Measurements from ENCODE around the gene PLSCR2.

Gene PLSCR2

DNA sequence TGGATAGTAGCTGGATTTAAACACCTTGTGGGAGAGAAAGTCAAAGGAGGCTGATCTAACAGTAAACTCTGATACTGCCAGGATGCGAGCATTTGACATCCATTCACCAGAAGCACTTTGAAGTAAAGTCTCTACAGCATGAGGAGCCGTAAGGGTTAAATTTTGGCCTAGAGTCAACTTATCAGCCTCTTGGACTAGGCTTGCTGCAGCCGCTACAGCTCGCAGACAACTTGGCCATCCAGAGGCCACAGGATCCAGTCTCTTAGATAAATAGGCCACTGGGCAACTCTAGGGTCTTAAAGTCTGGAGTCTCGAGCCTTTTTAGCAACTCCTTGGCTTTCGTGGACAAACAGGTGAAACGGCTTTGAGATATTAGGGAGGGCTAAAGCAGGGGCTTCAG is 61.4 kb downstream of the PLSCR2 start:
- Histone ChIP-seq H3K4me1 (ENCODE audit: insufficient read depth, low read length) (no peaks in the 10 kb centered on the region), H3K4me3 (ENCODE audit: low read depth in 1 of 2, low read length in 2 of 2) (no peak overlapping the region), H3K36me3 (ENCODE audit: insufficient read depth, low read length) (no peaks in the 10 kb centered on the region), H3K27me3 (ENCODE audit: control insufficient read depth in 1 of 2, insufficient read depth in 2 of 2, low read length in 2 of 2) (no peaks in the 10 kb centered on the region), H3K9ac (ENCODE audit: low read length) (no peak overlapping the region), H3K27ac (ENCODE audit: low read depth, low read length) (no peak overlapping the region), H3K9me3 (ENCODE audit: low read length) (peaks cover 9% of the 10 kb centered on the region)

DNA sequence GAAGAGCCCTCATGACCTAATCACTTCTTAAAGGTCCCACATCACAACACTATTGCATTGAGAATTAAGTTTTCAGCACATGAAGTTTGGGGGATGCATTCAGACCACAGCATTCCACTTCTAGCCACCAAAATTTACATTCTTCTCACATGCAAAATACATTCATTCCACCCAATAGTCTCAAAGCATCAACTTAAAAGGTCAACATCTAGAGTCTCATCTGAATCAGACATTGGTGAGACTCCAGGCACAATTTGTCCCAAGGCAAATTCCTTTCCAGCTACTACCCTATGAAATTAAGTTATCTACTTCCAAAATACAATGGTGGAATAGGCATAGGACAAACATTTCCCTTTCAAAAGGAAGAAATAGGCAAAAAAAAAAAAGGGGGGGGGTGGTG is 64.9 kb downstream of the PLSCR2 start:
- Histone ChIP-seq H3K27me3 (ENCODE audit: control insufficient read depth in 1 of 2, insufficient read depth in 2 of 2, low read length in 2 of 2) (no peaks in the 10 kb centered on the region), H3K9me3 (ENCODE audit: low read length) (no peaks in the 10 kb centered on the region), H3K36me3 (ENCODE audit: insufficient read depth, low read length) (no peaks in the 10 kb centered on the region), H3K4me3 (ENCODE audit: low read depth in 1 of 2, low read length in 2 of 2) (no peak overlapping the region), H3K27ac (ENCODE audit: low read depth, low read length) (no peak overlapping the region), H3K4me1 (ENCODE audit: insufficient read depth, low read length) (no peaks in the 10 kb centered on the region), H3K9ac (ENCODE audit: low read length) (no peak overlapping the region)

DNA sequence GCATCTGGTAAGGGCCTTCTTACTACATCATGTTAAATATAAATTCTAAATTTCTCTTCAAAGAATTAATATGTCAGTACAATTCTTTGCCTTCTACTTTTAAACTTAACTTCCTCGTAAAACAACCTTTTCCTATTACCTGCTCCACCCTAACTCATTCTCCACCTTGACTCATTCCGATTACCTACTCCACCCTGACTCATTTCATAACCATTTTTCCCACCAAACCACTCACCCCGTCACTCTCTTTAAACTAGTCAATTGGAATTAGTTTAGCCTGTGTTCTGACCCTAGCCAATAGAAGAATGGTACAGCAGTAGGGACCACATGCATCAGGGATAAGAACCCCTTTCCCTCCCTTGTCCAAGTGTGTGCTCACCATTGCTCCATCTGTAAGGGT is 65.6 kb downstream of the PLSCR2 start:
- Histone ChIP-seq H3K4me1 (ENCODE audit: insufficient read depth, low read length) (no peaks in the 10 kb centered on the region), H3K9ac (ENCODE audit: low read length) (no peak overlapping the region), H3K27me3 (ENCODE audit: control insufficient read depth in 1 of 2, insufficient read depth in 2 of 2, low read length in 2 of 2) (no peaks in the 10 kb centered on the region), H3K27ac (ENCODE audit: low read depth, low read length) (no peak overlapping the region), H3K36me3 (ENCODE audit: insufficient read depth, low read length) (no peaks in the 10 kb centered on the region), H3K4me3 (ENCODE audit: low read depth in 1 of 2, low read length in 2 of 2) (no peak overlapping the region), H3K9me3 (ENCODE audit: low read length) (no peaks in the 10 kb centered on the region)

GRCh38 chr3:146396792-146397191 is 72.6 kb downstream of the PLSCR2 start:
- no peaks in the 10 kb centered on the region for H3K4me1 ChIP-seq (ENCODE audit: insufficient read depth, low read length)
- no peak overlapping the region for H3K27ac ChIP-seq (ENCODE audit: low read depth, low read length)
- H3K9me3 ChIP-seq (ENCODE audit: low read length), result no peaks in the 10 kb centered on the region
- no peaks in the 10 kb centered on the region for H3K36me3 ChIP-seq (ENCODE audit: insufficient read depth, low read length)
- H3K27me3 ChIP-seq (ENCODE audit: control insufficient read depth in 1 of 2, insufficient read depth in 2 of 2, low read length in 2 of 2), result no peaks in the 10 kb centered on the region
- no peak overlapping the region for H3K4me3 ChIP-seq (ENCODE audit: low read depth in 1 of 2, low read length in 2 of 2)
- no peak overlapping the region for H3K9ac ChIP-seq (ENCODE audit: low read length)

DNA sequence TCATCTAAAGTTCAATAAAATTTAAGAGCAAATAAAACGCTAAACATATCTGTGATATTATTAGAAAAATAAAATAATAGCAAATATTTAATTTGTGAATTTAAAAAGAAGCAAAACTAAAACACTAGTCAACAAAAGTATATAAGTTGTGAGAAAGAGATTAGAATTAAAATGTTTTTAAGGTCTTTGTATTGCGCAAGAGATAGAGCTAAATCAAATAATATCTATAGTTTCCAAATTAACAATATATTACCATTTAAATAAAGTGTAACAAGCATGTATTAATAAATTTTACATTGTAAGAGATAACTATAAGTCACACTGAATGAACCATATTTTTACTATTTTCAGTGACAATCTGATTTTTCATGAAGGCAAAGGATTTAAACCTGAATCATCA is 74.2 kb downstream of the PLSCR2 start:
- no peaks in the 10 kb centered on the region for H3K27me3 ChIP-seq (ENCODE audit: control insufficient read depth in 1 of 2, insufficient read depth in 2 of 2, low read length in 2 of 2)
- no peaks in the 10 kb centered on the region for H3K9me3 ChIP-seq (ENCODE audit: low read length)
- H3K4me1 ChIP-seq (ENCODE audit: insufficient read depth, low read length), result no peaks in the 10 kb centered on the region
- no peaks in the 10 kb centered on the region for H3K36me3 ChIP-seq (ENCODE audit: insufficient read depth, low read length)
- H3K4me3 ChIP-seq (ENCODE audit: low read depth in 1 of 2, low read length in 2 of 2), result no peak overlapping the region
- no peak overlapping the region for H3K9ac ChIP-seq (ENCODE audit: low read length)
- no peak overlapping the region for H3K27ac ChIP-seq (ENCODE audit: low read depth, low read length)

DNA sequence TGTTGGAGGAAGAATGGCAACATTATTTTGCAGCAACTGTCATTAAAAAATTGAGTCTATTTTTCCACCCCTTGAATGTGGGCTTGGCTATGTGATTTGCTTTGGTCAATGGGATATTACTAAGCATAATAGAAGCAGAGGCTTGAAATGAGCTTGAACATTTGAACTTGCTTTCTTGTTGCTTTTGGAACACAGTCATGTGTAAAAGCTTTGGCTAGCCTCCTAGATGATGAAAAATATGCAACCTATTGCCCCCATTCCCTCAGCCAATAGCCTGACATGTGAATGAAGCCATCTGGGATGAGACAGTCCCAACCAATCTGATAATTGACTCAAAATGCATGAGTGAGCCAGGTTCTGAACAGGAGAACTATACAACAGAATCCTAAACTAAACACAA is 78.4 kb downstream of the PLSCR2 start:
- Histone ChIP-seq H3K9me3 (ENCODE audit: low read length) (no peaks in the 10 kb centered on the region), H3K27ac (ENCODE audit: low read depth, low read length) (no peak overlapping the region), H3K9ac (ENCODE audit: low read length) (no peak overlapping the region), H3K4me1 (ENCODE audit: insufficient read depth, low read length) (no peaks in the 10 kb centered on the region), H3K36me3 (ENCODE audit: insufficient read depth, low read length) (no peaks in the 10 kb centered on the region), H3K4me3 (ENCODE audit: low read depth in 1 of 2, low read length in 2 of 2) (no peak overlapping the region), H3K27me3 (ENCODE audit: control insufficient read depth in 1 of 2, insufficient read depth in 2 of 2, low read length in 2 of 2) (no peaks in the 10 kb centered on the region)

DNA sequence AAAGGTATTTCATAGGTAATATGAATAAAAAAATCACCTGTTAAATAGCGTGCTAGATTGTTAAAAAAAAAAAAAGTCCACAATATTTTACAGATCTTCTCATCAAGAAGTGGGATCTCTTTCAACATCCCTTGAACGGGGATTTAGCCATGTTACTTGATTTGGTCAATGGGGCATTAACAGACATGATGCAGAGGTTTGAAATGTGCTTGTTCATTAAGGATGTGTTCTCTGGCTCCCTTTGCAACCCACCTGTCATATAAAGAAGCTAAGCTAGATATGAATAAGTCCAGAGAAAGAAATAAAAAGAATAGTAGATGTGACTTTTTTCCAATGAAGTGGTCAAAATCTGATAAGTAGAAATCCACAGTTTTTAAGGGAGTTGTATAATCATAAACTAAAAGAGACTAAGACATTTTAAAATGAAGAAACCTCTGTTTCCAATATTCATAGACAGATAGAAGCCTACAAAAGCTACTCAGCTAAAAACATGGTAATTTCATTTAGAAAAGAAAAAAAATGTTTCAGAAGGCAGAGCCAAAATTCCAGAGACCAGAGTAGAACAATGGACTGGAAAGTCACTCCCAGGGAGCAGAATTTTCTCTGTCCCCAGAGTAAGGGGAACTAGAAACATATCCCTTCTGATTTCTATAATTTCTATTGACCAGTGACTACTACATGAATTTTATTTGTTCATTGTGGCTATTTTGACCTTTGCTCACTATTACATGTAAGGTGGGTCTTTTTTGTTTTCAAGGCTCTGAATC is 79.2 kb downstream of the PLSCR2 start:
- H3K9ac ChIP-seq (ENCODE audit: low read length), result no peak overlapping the region

GRCh38 chr3:146387566-146387965 is 81.8 kb downstream of the PLSCR2 start:
- no peak overlapping the region for H3K27ac ChIP-seq (ENCODE audit: low read depth, low read length)
- H3K9me3 ChIP-seq (ENCODE audit: low read length), result no peaks in the 10 kb centered on the region
- H3K4me3 ChIP-seq (ENCODE audit: low read depth in 1 of 2, low read length in 2 of 2), result no peak overlapping the region
- no peaks in the 10 kb centered on the region for H3K36me3 ChIP-seq (ENCODE audit: insufficient read depth, low read length)
- no peak overlapping the region for H3K9ac ChIP-seq (ENCODE audit: low read length)
- H3K4me1 ChIP-seq (ENCODE audit: insufficient read depth, low read length), result no peaks in the 10 kb centered on the region
- no peaks in the 10 kb centered on the region for H3K27me3 ChIP-seq (ENCODE audit: control insufficient read depth in 1 of 2, insufficient read depth in 2 of 2, low read length in 2 of 2)

More for the DNA sequence above, 79.2 kb downstream of the PLSCR2 start:
- H3K27ac ChIP-seq (ENCODE audit: low read depth, low read length), result no peak overlapping the region
- H3K4me1 ChIP-seq (ENCODE audit: insufficient read depth, low read length), result no peaks in the 10 kb centered on the region
- no peak overlapping the region for H3K4me3 ChIP-seq (ENCODE audit: low read depth in 1 of 2, low read length in 2 of 2)
- no peaks in the 10 kb centered on the region for H3K36me3 ChIP-seq (ENCODE audit: insufficient read depth, low read length)
- H3K9me3 ChIP-seq (ENCODE audit: low read length), result no peaks in the 10 kb centered on the region
- H3K27me3 ChIP-seq (ENCODE audit: control insufficient read depth in 1 of 2, insufficient read depth in 2 of 2, low read length in 2 of 2), result no peaks in the 10 kb centered on the region

- Histone ChIP-seq H3K27ac (ENCODE audit: low read depth, low read length) (no peak overlapping the region), H3K4me3 (ENCODE audit: low read depth in 1 of 2, low read length in 2 of 2) (no peak overlapping the region), H3K36me3 (ENCODE audit: insufficient read depth, low read length) (no peaks in the 10 kb centered on the region), H3K9me3 (ENCODE audit: low read length) (no peaks in the 10 kb centered on the region), H3K4me1 (ENCODE audit: insufficient read depth, low read length) (no peaks in the 10 kb centered on the region), H3K27me3 (ENCODE audit: control insufficient read depth in 1 of 2, insufficient read depth in 2 of 2, low read length in 2 of 2) (no peaks in the 10 kb centered on the region), H3K9ac (ENCODE audit: low read length) (no peak overlapping the region)
Observed at GRCh38 chr3:146386936-146387335, 82.4 kb downstream of the PLSCR2 start.

- no peak overlapping the region for H3K4me3 ChIP-seq (ENCODE audit: low read depth in 1 of 2, low read length in 2 of 2)
- no peak overlapping the region for H3K9ac ChIP-seq (ENCODE audit: low read length)
- H3K27me3 ChIP-seq (ENCODE audit: control insufficient read depth in 1 of 2, insufficient read depth in 2 of 2, low read length in 2 of 2), result no peaks in the 10 kb centered on the region
- H3K4me1 ChIP-seq (ENCODE audit: insufficient read depth, low read length), result no peaks in the 10 kb centered on the region
- no peak overlapping the region for H3K27ac ChIP-seq (ENCODE audit: low read depth, low read length)
- no peaks in the 10 kb centered on the region for H3K36me3 ChIP-seq (ENCODE audit: insufficient read depth, low read length)
- H3K9me3 ChIP-seq (ENCODE audit: low read length), result no peaks in the 10 kb centered on the region
Observed at GRCh38 chr3:146384786-146385185, 84.6 kb downstream of the PLSCR2 start.

Data from muscle layer of colon (tissue), 2 donors.